Fibroblast of villous mesenchyme (primary cell): Measurements from ENCODE around the gene ABCA4. TPM values are rescaled to one million over a fixed set of nuclear protein-coding genes. Genes with fewer than 3 reads are reported as not detected.

Experiments used
- DNase-seq: peaks from one replicate; pipeline ENCODE4 v3.0.0-alpha.2; 2010; ENCODE audit warnings: low read depth
- H3K4me3 ChIP-seq: 2 replicates; pipeline ENCODE4 v1.5.1; 2011; ENCODE audit warnings: low read depth, mild to moderate bottlenecking, low read length
- total RNA-seq: library from RNA; depleted of rRNA; stranded (reverse); fragments of >200 nt; gene quantifications from 2 replicates; pipeline ENCODE4 v1.2.3, GENCODE V29; 2012
- TF ChIP-seq, protein P1 (sequence below): IDR thresholded peaks from 2 replicates; pipeline ENCODE4 v1.5.1; 2012; ENCODE audit warnings: low read depth, mild to moderate bottlenecking, low read length; ENCODE audit not compliant: insufficient read depth

The ABCA4 gene
- total RNA-seq, 1 donor: 0.43 TPM

DNA sequence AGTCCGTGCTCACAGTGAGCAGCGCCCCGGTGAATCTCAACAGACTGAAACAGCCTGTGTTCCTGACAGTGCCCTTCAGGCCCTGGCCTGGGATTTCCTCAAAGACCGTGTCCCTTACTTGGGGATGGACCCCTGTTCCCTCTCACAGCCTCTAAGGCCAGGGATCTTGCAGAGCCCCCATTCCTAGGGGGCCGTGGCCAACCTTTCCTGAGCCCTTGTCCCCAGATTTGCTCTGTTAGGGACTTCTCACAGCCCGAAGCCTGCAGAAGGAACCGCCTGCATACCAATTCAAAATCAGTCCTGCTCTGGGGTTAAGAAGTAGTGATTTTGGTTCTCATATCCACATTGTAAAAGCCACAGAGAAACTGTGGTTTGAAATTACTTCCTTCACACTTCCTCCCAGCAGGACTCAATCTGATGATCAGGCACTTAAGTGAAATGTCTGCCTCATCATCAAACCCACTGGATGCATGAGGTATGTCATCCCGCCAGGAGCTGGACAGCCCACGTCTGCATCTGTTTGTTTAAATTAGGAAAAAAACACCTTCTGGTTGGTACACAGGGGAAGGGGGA is 14.9 kb downstream of the ABCA4 start:
- H3K4me3 ChIP-seq: no peak overlapping the region
- TF ChIP-seq, protein P1, sequence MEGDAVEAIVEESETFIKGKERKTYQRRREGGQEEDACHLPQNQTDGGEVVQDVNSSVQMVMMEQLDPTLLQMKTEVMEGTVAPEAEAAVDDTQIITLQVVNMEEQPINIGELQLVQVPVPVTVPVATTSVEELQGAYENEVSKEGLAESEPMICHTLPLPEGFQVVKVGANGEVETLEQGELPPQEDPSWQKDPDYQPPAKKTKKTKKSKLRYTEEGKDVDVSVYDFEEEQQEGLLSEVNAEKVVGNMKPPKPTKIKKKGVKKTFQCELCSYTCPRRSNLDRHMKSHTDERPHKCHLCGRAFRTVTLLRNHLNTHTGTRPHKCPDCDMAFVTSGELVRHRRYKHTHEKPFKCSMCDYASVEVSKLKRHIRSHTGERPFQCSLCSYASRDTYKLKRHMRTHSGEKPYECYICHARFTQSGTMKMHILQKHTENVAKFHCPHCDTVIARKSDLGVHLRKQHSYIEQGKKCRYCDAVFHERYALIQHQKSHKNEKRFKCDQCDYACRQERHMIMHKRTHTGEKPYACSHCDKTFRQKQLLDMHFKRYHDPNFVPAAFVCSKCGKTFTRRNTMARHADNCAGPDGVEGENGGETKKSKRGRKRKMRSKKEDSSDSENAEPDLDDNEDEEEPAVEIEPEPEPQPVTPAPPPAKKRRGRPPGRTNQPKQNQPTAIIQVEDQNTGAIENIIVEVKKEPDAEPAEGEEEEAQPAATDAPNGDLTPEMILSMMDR: no peak
- no peak for DNase-seq

DNA sequence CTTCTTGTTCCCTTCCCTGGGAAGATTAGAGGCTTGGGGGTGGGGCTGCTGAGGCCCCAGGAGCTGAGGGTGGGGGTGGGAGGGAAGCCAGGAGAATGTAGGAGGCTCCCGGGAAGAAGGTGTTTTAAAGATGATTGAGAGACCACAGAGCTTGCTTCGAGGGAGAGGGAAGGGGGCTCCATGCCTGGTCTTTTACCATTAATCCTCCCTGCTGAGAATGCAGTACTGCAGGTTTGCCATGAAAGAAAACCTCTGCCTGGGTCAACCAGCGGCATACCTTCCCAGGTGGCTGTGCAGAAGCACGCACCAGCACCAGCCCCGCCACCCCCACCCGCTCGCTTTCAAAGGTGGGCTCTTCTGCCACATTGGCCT is 15.4 kb downstream of the ABCA4 start:
- TF ChIP-seq, protein P1: no peak
- H3K4me3 ChIP-seq: no peak overlapping the region
- DNase-seq: no peak

DNA sequence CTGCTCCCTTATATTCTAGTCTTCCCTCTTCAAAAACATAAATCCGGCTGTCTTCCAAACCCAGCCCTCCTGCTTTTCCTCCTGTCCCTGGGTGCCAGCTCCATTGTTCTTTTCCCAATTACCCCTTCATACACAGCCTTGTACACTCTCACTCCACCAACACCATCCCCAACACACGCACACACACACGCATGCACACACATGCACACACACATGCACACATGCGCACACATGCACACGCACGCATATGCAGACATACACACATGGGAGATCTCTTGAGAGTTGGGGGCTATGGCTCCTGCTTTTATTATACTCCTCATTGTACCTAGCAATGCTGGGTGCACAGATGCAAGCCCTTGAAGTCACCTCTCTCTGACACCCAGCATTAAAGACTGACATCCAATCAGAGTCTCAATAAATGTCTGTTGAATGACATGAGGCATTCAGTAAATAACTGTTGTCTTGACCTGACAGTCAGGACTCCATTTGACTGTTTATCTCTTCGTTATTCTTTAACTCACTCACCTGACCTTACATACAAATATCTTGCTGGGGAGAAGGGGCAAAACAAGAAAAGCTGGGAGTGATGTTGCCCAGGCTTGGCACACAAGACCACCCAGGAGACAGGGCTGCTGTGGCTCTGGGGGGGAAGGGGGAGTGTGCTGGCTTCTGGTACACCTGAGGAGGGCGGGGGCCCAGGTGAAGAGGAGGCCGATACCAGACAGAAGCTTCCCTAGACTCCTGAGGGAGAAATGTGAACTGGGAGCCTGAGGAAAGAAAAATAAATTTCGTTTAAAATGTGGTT is 16.0 kb downstream of the ABCA4 start:
- DNase-seq: no peak
- no peak overlapping the region for H3K4me3 ChIP-seq
- TF ChIP-seq, protein P1: no peak

DNA sequence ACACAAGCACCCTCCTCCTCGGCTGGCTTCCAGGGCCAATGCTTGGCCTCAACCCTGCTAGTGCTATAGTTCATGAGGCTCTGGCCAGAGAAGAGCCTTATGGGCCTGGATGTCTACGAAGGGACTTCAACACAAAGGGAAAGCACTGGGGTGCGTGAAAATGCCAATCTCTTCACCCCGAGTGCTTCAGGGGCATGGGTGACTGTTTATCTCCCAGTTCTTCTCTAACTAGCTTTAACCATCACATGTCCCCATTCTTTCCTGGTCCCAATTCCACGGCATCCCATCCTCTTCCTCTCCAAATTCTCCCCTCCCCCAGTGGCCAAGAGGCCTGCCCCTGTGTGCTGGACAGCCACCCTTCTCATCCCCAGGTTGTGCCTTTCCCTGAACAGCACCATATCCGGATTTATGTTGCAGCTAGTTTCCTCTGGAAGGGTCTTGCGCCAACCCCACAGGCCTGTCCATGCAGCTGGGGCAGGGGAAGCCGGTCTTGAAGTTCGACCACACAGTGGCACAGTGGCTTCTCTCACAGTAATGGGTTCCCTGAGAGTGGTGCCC is 16.7 kb downstream of the ABCA4 start:
- TF ChIP-seq, protein P1: no peak
- no peak overlapping the region for H3K4me3 ChIP-seq
- DNase-seq: no peak

DNA sequence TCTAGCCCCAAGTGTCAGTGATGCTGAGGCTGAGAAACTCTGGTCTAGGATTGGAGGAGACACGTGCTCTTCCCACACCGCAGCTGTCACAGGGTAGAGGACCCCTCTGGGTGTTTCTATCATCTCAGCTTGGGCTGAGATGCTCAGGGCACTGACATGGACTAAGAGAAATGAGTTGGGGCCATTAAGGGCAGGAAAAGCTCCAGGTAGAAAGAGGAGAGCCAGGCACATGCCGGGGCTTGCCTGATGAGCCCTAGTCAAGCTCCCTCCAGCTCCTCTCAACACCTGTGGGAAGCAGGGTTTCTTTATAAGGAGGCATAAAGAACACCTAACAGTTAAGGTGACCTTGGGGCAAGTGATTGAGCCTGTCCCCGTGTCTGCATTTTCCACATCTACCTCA is 17.3 kb downstream of the ABCA4 start:
- no peak for DNase-seq
- TF ChIP-seq, protein P1: no peak
- no peak overlapping the region for H3K4me3 ChIP-seq

DNA sequence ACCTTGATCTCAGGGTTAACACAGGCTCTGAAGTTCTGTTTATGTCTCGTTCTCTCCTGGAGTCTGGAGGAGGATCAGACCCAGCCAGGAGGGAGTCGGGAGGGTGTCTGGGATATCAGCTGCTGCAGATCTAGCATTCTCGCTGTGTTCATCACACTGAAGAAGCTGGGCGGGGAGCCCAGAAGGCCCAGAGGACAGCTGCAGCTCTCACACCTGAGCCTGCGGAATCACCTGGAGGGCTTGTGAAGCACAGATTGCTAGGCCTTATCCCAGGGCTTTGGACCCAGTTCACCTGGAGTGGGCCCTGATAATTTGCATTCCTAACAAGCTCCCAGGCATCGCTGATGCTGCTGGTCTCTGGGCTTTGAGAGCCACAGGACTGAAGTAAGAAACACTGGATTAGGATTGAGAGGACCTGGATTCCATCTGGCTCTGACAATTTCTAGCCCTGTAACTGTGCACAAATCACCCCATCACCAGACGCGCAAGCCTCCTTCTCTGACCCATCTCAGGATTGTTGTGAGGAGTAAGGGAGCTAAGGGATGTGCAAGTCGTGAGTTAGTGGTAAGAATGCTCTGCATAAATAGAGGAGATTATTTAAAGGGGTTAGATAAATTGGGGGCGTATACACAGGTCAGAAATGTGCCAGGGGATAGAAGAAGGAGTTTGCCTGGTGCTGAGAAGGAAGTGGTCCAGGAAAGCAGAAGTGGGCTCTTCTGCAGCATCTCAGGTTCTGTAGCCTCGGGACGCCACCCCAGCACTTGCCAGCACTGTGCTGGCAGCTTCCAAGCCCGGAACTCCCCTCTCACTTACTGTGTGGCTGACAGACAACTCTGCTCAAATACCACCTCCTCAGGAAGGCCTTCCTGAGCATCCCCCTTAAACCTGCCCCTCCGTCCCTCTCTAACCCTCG is 19.1 kb downstream of the ABCA4 start:
- no peak overlapping the region for H3K4me3 ChIP-seq
- TF ChIP-seq, protein P1: no peak
- peak; percentile 70 for DNase-seq
